Nephron (organoid): ENCODE data around the gene CAMTA1.

ENCODE experiments used
- H3K27ac Mint-ChIP-seq, 3 experiments: 2 replicates each; pipeline ENCODE4 v1.8.0; 2020; ENCODE audit warnings: mixed read lengths in 3 of 3, mild to moderate bottlenecking in 2 of 3, moderate library complexity in 1 of 3
- H3K27me3 Mint-ChIP-seq: 2 replicates; pipeline ENCODE4 v1.8.0; 2021; ENCODE audit warnings: low read depth, mild to moderate bottlenecking, moderate library complexity, mixed read lengths
- H3K36me3 Mint-ChIP-seq: 2 replicates; pipeline ENCODE4 v1.8.0; 2020; ENCODE audit warnings: low read depth, mixed read lengths
- H3K4me1 Mint-ChIP-seq: 2 replicates; pipeline ENCODE4 v1.8.0; 2020; ENCODE audit warnings: mixed read lengths
- H3K4me3 Mint-ChIP-seq, 3 experiments: 2 replicates each; pipeline ENCODE4 v1.8.0; 2020; ENCODE audit warnings: mild to moderate bottlenecking in 3 of 3, mixed read lengths in 3 of 3, moderate library complexity in 2 of 3
- H3K9me3 Mint-ChIP-seq: 2 replicates; pipeline ENCODE4 v1.8.0; 2020; ENCODE audit warnings: mixed read lengths
- CTCF ChIP-seq, 3 experiments: fragments of 200-600 bp; sonication (generic); IDR thresholded peaks; one replicate each; pipeline ENCODE4 v1.5.0; 2021; ENCODE audit warnings: antibody characterized with exemption in 3 of 3; ENCODE audit not compliant: unreplicated experiment in 3 of 3

CAMTA1 gene

GRCh38 chr1:7550981-7551380, 765.7 kb downstream of the CAMTA1 start:
- Mint-ChIP-seq H3K27me3 (peaks cover 20% of the 10 kb centered on the region), H3K27ac (peak overlapping the region; percentile 21 to 87 (median 63)), H3K36me3 (peaks cover 12% of the 10 kb centered on the region), H3K9me3 (peaks cover 11% of the 10 kb centered on the region), H3K4me1 (peaks cover 54% of the 10 kb centered on the region), H3K4me3 (peak overlapping the region in 1 of 3 experiments; percentile 13)
- no peak for TF ChIP-seq CTCF (IDR thresholded peaks at IDR 0.05; ENCODE audit: unreplicated experiment in 3 of 3)

- Mint-ChIP-seq H3K36me3 (peaks cover 12% of the 10 kb centered on the region), H3K27ac (peak overlapping the region; percentile 21 to 87 (median 63)), H3K27me3 (peaks cover 20% of the 10 kb centered on the region), H3K4me1 (peaks cover 55% of the 10 kb centered on the region), H3K4me3 (no peak overlapping the region), H3K9me3 (peaks cover 11% of the 10 kb centered on the region)
- TF ChIP-seq CTCF (IDR thresholded peaks at IDR 0.05; ENCODE audit: unreplicated experiment in 3 of 3): no peak
Measured at GRCh38 chr1:7551442-7551841, 766.2 kb downstream of the CAMTA1 start.

- peak overlapping the region in 2 of 3 experiments; percentile 47 to 53 for H3K4me3 Mint-ChIP-seq
- TF ChIP-seq CTCF (IDR thresholded peaks at IDR 0.05; ENCODE audit: unreplicated experiment in 3 of 3): no peak
- H3K27ac Mint-ChIP-seq: peak overlapping the region; percentile 21 to 90 (median 59)
- peaks cover 22% of the 10 kb centered on the region for H3K27me3 Mint-ChIP-seq
- peaks cover 11% of the 10 kb centered on the region for H3K9me3 Mint-ChIP-seq
- H3K36me3 Mint-ChIP-seq: peaks cover 12% of the 10 kb centered on the region
- H3K4me1 Mint-ChIP-seq: peaks cover 59% of the 10 kb centered on the region
Measured at GRCh38 chr1:7552402-7552801, 767.1 kb downstream of the CAMTA1 start.

GRCh38 chr1:7553042-7553690, 767.9 kb downstream of the CAMTA1 start:
- Mint-ChIP-seq H3K4me1 (peaks cover 64% of the 10 kb centered on the region), H3K36me3 (peaks cover 12% of the 10 kb centered on the region), H3K27me3 (peaks cover 25% of the 10 kb centered on the region), H3K4me3 (peak overlapping the region in 1 of 3 experiments; percentile 1), H3K27ac (peak overlapping the region in 2 of 3 experiments; percentile 32 to 59), H3K9me3 (peaks cover 7% of the 10 kb centered on the region)
- TF ChIP-seq CTCF (IDR thresholded peaks at IDR 0.05; ENCODE audit: unreplicated experiment in 3 of 3): no peak

- no peak for TF ChIP-seq CTCF (IDR thresholded peaks at IDR 0.05; ENCODE audit: unreplicated experiment in 3 of 3)
- Mint-ChIP-seq H3K27ac (peak overlapping the region; percentile 37 to 93 (median 56)), H3K4me3 (peak overlapping the region; percentile 10 to 39 (median 25)), H3K9me3 (peaks cover 7% of the 10 kb centered on the region), H3K4me1 (peaks cover 70% of the 10 kb centered on the region), H3K27me3 (peaks cover 31% of the 10 kb centered on the region), H3K36me3 (peaks cover 12% of the 10 kb centered on the region)
Measured at GRCh38 chr1:7554385-7555235, 769.4 kb downstream of the CAMTA1 start.
